MG63 (cell line): ENCODE measurements around the gene SYCP2. TPM values are rescaled to one million over a fixed set of nuclear protein-coding genes. Genes with fewer than 3 reads are reported as not detected.

ENCODE experiments used
- total RNA-seq: library from RNA; depleted of rRNA; stranded (reverse); fragments of >200 nt; shearing (Covaris generic); gene quantifications from 2 replicates; pipeline ENCODE4 v1.2.3, GENCODE V29; 2014; ENCODE audit warnings: low replicate concordance; rRNA removed

SYCP2 gene
- total RNA-seq, 1 experiment from 2014 or later, result 0.16 TPM

Other genes starting within 250 kb of the SYCP2 start
- 8.8 and 11.4 TPM in 2 replicates for gene PPP1R3D, start 6.7 kb upstream of the SYCP2 start, total RNA-seq
- 2.5 and 4.1 TPM in 2 replicates for gene FAM217B, start 6.8 kb upstream of the SYCP2 start, total RNA-seq
- gene CDH26, start 24.8 kb upstream of the SYCP2 start, total RNA-seq, result not detected in 2 replicates